AG09309 (cell line): ENCODE results near the gene RSRC1.

Source experiments
- DNase-seq: peaks from one replicate; pipeline ENCODE4 v3.0.0-alpha.2; 2010; ENCODE audit warnings: low read depth
- H3K4me3 ChIP-seq: 2 replicates; pipeline ENCODE4 v1.5.1; 2011; ENCODE audit warnings: mild to moderate bottlenecking, low read depth, low read length, moderate library complexity; ENCODE audit not compliant: control insufficient read depth
- TF ChIP-seq, protein P1 (sequence below): IDR thresholded peaks from 2 replicates; pipeline ENCODE4 v1.5.1; 2011; ENCODE audit warnings: mild to moderate bottlenecking, low read depth, low read length, inconsistent platforms; ENCODE audit not compliant: insufficient read depth, control insufficient read depth; ENCODE audit errors: missing control alignments

RSRC1 gene

DNA sequence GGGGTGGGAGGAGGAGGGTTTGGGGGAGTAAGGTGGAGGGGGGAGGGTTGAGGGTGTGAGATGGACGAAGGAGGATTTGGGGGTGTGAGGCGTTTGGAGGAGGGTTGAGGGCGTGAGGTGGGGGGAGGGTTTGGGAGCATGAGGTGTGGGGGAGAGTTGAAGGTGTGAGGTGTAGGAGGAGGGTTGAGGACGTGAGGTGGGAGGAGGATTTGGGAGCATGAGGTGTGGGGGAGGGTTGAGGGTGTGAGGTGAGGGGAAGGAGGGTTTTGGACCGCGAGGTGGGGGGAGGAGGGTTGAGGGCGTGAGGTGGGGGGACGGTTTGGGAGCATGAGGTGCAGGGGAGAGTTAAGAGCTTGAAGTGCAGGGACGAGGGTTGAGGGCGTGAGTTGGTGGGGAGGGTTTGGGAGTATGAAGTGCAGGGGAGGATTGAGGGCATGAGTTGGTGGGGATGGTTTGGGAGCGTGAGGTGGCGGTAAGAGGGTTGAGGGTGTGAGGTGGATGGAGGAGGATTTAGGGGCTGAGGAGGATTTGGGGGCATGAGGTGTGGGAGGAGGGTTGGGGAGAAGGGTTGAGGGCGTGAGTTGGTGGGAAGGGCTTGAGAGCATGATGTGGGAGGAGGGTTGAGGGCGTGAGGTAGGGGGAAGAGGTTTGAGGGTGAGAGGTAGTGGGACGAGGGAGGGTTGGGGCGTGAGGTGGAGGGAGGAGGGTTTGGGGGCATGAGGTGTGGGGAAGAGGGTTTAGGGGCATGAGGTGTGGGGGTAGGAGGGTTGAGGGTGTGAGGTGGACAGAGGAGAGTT lies 462.3 kb downstream of the RSRC1 start:
- no peak overlapping the region for H3K4me3 ChIP-seq
- TF ChIP-seq, protein P1, sequence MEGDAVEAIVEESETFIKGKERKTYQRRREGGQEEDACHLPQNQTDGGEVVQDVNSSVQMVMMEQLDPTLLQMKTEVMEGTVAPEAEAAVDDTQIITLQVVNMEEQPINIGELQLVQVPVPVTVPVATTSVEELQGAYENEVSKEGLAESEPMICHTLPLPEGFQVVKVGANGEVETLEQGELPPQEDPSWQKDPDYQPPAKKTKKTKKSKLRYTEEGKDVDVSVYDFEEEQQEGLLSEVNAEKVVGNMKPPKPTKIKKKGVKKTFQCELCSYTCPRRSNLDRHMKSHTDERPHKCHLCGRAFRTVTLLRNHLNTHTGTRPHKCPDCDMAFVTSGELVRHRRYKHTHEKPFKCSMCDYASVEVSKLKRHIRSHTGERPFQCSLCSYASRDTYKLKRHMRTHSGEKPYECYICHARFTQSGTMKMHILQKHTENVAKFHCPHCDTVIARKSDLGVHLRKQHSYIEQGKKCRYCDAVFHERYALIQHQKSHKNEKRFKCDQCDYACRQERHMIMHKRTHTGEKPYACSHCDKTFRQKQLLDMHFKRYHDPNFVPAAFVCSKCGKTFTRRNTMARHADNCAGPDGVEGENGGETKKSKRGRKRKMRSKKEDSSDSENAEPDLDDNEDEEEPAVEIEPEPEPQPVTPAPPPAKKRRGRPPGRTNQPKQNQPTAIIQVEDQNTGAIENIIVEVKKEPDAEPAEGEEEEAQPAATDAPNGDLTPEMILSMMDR: no peak
- DNase-seq: no peak

- DNase-seq: no peak
- TF ChIP-seq, protein P1: no peak
- H3K4me3 ChIP-seq: no peak overlapping the region
These were observed 462.8 kb downstream of the RSRC1 start for GRCh38 chr3:158572766-158573060.

- H3K4me3 ChIP-seq: no peak overlapping the region
- DNase-seq: no peak
- TF ChIP-seq, protein P1: no peak
These were observed 463.8 kb downstream of the RSRC1 start for GRCh38 chr3:158573714-158574113.

DNA sequence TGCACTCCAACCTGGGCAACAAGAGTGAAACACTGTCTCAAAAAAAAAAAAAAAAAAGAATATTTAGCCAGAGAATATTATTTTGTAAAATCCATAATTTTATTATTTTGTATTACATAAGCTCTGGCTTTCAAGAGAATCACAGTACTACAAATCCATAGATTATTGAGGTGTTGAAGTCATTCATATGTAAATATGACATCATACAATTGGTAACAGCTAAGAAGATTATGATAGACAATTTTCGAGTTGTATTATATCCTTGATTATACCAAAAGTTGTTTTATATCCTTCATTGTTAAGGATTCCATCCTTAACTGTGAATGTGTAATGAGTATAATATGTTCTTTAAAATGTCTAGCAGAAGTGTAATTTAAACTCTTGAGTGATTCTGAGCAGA lies 464.8 kb downstream of the RSRC1 start:
- no peak overlapping the region for H3K4me3 ChIP-seq
- no peak for DNase-seq
- TF ChIP-seq, protein P1: no peak

GRCh38 chr3:158590223-158590622 lies 480.3 kb downstream of the RSRC1 start:
- no peak for DNase-seq
- TF ChIP-seq, protein P1: no peak
- no peak overlapping the region for H3K4me3 ChIP-seq
